GM19468 (cell line): ENCODE results near the gene STK32B.

Experiments
- ATAC-seq: cut with Tn5 transposase; IDR thresholded peaks from one replicate; pipeline ENCODE4 v1.9.1; 2021; ENCODE audit warnings: mild to moderate bottlenecking, moderate library complexity, moderate number of reproducible peaks; ENCODE audit not compliant: unreplicated experiment; ENCODE audit errors: extremely low read depth

The STK32B gene

GRCh38 chr4:5373327-5373726 lies 322.0 kb downstream of the STK32B start:
- ATAC-seq = no peak

- no peak for ATAC-seq
These were observed 323.3 kb downstream of the STK32B start for GRCh38 chr4:5374592-5374991.

GRCh38 chr4:5374994-5375393 lies 323.7 kb downstream of the STK32B start:
- no peak for ATAC-seq

GRCh38 chr4:5376015-5376414 lies 324.7 kb downstream of the STK32B start:
- ATAC-seq = no peak

- ATAC-seq = no peak
These were observed 326.7 kb downstream of the STK32B start for GRCh38 chr4:5378002-5378401.

- ATAC-seq = no peak
These were observed 328.6 kb downstream of the STK32B start for GRCh38 chr4:5379895-5380294.

- no peak for ATAC-seq
These were observed 330.7 kb downstream of the STK32B start for GRCh38 chr4:5381961-5382441.

- no peak for ATAC-seq
These were observed 332.1 kb downstream of the STK32B start for GRCh38 chr4:5383191-5383980.

GRCh38 chr4:5385741-5386311 lies 334.5 kb downstream of the STK32B start:
- no peak for ATAC-seq

GRCh38 chr4:5386921-5387320 lies 335.6 kb downstream of the STK32B start:
- no peak for ATAC-seq

- ATAC-seq = no peak
These were observed 336.2 kb downstream of the STK32B start for GRCh38 chr4:5387457-5387856.

GRCh38 chr4:5389756-5390310 lies 338.6 kb downstream of the STK32B start:
- no peak for ATAC-seq

GRCh38 chr4:5391492-5391891 lies 340.2 kb downstream of the STK32B start:
- ATAC-seq = no peak

GRCh38 chr4:5393911-5394513 lies 342.7 kb downstream of the STK32B start:
- no peak for ATAC-seq

- ATAC-seq = no peak
These were observed 344.5 kb downstream of the STK32B start for GRCh38 chr4:5395781-5396180.

- no peak for ATAC-seq
These were observed 346.8 kb downstream of the STK32B start for GRCh38 chr4:5398056-5398455.

GRCh38 chr4:5399124-5399523 lies 347.8 kb downstream of the STK32B start:
- ATAC-seq = no peak

- ATAC-seq = no peak
These were observed 348.6 kb downstream of the STK32B start for GRCh38 chr4:5399790-5400421.

- no peak for ATAC-seq
These were observed 352.6 kb downstream of the STK32B start for GRCh38 chr4:5403746-5404497.

GRCh38 chr4:5409237-5409636 lies 358.0 kb downstream of the STK32B start:
- no peak for ATAC-seq
